Measurements from ENCODE around the gene SRD5A3. TPM values are rescaled to one million over a fixed set of nuclear protein-coding genes. Genes with fewer than 3 reads are reported as not detected.
A peak's percentile ranks its signal among the peaks of the same experiment; 100 is the strongest.

Gene SRD5A3
- total and polyA plus RNA-seq, 7 experiments from 2014 or later = 1.9 to 10.6 (median 5.0) TPM

DNA sequence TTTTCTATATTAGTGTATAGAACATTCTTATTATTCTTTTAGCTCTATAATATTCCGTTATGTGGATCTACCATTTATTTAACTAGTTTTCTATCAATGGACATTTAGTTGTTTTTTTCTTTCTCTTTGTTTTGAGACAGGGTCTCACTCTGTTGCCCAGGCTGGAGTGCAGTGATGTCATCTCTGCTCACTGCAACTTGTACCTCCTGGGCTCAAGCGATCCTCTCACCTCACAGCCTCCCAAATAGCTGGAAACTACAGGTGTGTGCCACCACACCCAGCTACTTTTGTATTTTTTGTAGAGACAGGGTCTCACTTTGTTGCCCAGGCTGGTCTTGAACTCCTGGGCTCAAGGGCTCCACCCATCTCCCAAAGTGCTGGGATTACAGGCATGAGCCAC is 60.5 kb downstream of the SRD5A3 start:
- no peaks in the 10 kb centered on the region for H3K27me3 Mint-ChIP-seq
- H3K36me3 ChIP-seq (ENCODE audit: control insufficient read depth in 2 of 3, insufficient read depth in 3 of 3, low read length in 3 of 3) = peaks cover under 1 to 6% (median 5%) of the 10 kb centered on the region in 3 experiments
- ChIA-PET POLR2A (no interaction called here), CTCF (interaction anchor here (0.7 to 1.3 kb wide), 2 partner anchors 11 to 79 kb away, joined by 3 read pairs; no protein-coding TSS in a partner anchor)
- intact Hi-C loops (cut with micrococcal nuclease) = no loop called here
- DNase-seq = no peak
- H3K27me3 ChIP-seq (ENCODE audit: control insufficient read depth in 2 of 2, insufficient read depth in 2 of 2, low read length in 2 of 2) = no peaks in the 10 kb centered on the region
- no peak overlapping the region for H3K27ac ChIP-seq (ENCODE audit: low read depth, low read length)
- no peak overlapping the region for H3K4me3 ChIP-seq (ENCODE audit: low read length)
- H3K4me1 Mint-ChIP-seq = peaks cover 33 to 53% (median 45%) of the 10 kb centered on the region in 7 donors
- no peak for ATAC-seq
- peaks cover 10 to 33% (median 18%) of the 10 kb centered on the region in 5 donors for H3K36me3 Mint-ChIP-seq
- peaks cover 0 to 4% of the 10 kb centered on the region in 2 donors for H3K4me1 ChIP-seq (ENCODE audit: control insufficient read depth in 2 of 2, insufficient read depth in 2 of 2, low read length in 2 of 2)
- no peaks in the 10 kb centered on the region for H3K9me3 ChIP-seq (ENCODE audit: control insufficient read depth in 2 of 3, low read length in 3 of 3)
- no peak overlapping the region for H3K27ac Mint-ChIP-seq
- H3K4me3 Mint-ChIP-seq = no peak overlapping the region
- H3K9me3 Mint-ChIP-seq = peaks cover 0 to 2% (median 0%) of the 10 kb centered on the region in 11 donors

DNA sequence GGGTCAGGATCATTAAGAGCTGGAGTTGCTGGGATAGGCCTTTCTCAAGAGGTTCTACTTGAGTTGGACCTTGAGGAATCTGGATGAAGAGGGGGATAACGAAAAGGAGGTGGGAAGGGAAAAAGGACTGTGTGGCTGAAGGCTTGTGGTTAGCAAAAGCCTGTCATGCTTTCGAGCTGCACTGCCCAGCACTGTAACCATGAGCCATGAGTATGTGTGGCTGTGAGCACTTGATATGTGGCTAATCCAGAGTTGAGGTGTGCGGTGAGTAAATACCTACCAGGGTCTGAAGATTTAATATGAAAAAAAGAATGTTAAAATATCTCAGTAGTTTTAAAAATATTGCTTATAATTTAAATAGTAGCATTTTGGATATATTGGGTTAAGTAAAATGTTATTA is 61.1 kb downstream of the SRD5A3 start:
- Histone ChIP-seq H3K27ac (ENCODE audit: low read depth, low read length) (no peak overlapping the region), H3K36me3 (ENCODE audit: control insufficient read depth in 2 of 3, insufficient read depth in 3 of 3, low read length in 3 of 3) (peaks cover 5 to 6% (median 5%) of the 10 kb centered on the region in 3 experiments), H3K4me1 (ENCODE audit: control insufficient read depth in 2 of 2, insufficient read depth in 2 of 2, low read length in 2 of 2) (peaks cover 0 to 4% of the 10 kb centered on the region in 2 donors), H3K9me3 (ENCODE audit: control insufficient read depth in 2 of 3, low read length in 3 of 3) (no peaks in the 10 kb centered on the region), H3K27me3 (ENCODE audit: control insufficient read depth in 2 of 2, insufficient read depth in 2 of 2, low read length in 2 of 2) (no peaks in the 10 kb centered on the region), H3K4me3 (ENCODE audit: low read length) (no peak overlapping the region)
- Mint-ChIP-seq H3K9me3 (peaks cover 0 to 2% (median 0%) of the 10 kb centered on the region in 11 donors), H3K27me3 (no peaks in the 10 kb centered on the region), H3K4me3 (no peak overlapping the region), H3K36me3 (peaks cover 10 to 38% (median 21%) of the 10 kb centered on the region in 5 donors), H3K27ac (peak overlapping the region in 1 of 9 donors; percentile 5), H3K4me1 (peaks cover 33 to 58% (median 45%) of the 10 kb centered on the region in 7 donors)
- ATAC-seq (no peak), DNase-seq (no peak)
- intact Hi-C loops (cut with micrococcal nuclease) = no loop called here
- ChIA-PET CTCF (interaction anchor here (0.7 kb wide), 1 partner anchor 78 kb away, joined by 3 read pairs; no protein-coding TSS in a partner anchor), POLR2A (no interaction called here)

DNA sequence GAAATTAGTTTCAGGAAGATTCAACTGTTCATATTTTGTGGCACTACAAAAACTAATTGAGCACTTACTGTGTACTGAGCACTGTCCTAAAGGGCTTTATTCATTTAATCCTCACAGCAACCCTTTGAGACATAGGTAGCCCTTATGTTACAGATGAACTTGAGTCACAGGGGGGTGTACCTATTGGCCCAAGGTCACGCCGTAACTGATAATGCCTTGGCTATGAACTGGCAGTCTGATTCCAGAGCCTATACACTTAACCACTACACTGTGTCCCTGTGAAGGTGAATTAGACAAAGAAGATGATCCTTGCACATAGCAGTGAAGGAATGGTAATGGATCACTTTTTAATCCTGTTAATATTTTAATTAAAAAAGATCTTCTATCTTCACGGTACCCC is 61.7 kb downstream of the SRD5A3 start:
- intact Hi-C loops (cut with micrococcal nuclease) = no loop called here
- Histone ChIP-seq H3K4me3 (ENCODE audit: low read length) (no peak overlapping the region), H3K27ac (ENCODE audit: low read depth, low read length) (no peak overlapping the region), H3K4me1 (ENCODE audit: control insufficient read depth in 2 of 2, insufficient read depth in 2 of 2, low read length in 2 of 2) (peaks cover 0 to 4% of the 10 kb centered on the region in 2 donors), H3K27me3 (ENCODE audit: control insufficient read depth in 2 of 2, insufficient read depth in 2 of 2, low read length in 2 of 2) (no peaks in the 10 kb centered on the region), H3K9me3 (ENCODE audit: control insufficient read depth in 2 of 3, low read length in 3 of 3) (no peaks in the 10 kb centered on the region), H3K36me3 (ENCODE audit: control insufficient read depth in 2 of 3, insufficient read depth in 3 of 3, low read length in 3 of 3) (peaks cover 5 to 6% (median 5%) of the 10 kb centered on the region in 3 experiments)
- Mint-ChIP-seq H3K9me3 (peaks cover 0 to 2% (median 0%) of the 10 kb centered on the region in 11 donors), H3K27ac (no peak overlapping the region), H3K36me3 (peaks cover 10 to 38% (median 21%) of the 10 kb centered on the region in 5 donors), H3K4me3 (no peak overlapping the region), H3K4me1 (peaks cover 33 to 58% (median 45%) of the 10 kb centered on the region in 7 donors), H3K27me3 (no peaks in the 10 kb centered on the region)
- POLR2A ChIA-PET = no interaction called here
- ATAC-seq (no peak), DNase-seq (no peak)
- CTCF ChIA-PET = interaction anchor here (1.5 to 2.2 kb wide), 2 partner anchors 8 to 12 kb away, joined by 3 to 5 read pairs; partner anchors contain the start of gene TMEM165

DNA sequence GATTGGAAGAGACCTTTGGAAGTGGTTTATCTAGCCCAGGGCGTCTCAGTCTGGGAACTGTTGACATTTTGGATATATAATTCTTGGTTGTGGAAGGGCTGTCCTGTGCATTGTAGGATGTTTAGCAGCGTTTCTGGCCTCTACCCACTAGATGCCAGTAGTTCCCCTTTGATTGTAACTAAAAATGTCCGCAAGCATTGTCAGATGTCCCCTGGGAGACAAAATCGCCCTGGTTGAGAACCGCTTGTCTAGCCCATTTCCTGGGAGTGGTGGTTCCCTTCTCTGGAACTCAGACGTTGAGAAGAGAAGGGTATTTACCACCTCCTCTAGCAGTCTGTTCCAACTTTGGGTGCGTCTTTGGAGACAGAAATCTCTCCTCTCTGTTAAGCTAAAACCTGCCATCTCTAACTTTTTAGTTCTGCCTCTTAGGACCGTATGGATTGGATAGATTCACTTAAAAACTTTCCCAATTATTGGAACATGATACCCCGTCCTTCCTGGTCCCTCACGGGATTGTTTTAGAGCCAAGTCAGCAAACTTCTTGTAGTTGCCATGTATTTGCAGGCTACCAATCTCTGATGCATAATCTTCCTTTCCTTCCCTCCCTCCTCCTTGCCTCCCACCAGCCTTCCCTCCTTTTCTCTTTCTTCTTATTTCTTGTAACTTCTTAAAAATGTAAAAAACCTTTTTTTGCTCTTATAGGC is 63.6 kb downstream of the SRD5A3 start:
- H3K4me1 ChIP-seq (ENCODE audit: control insufficient read depth in 2 of 2, insufficient read depth in 2 of 2, low read length in 2 of 2) = peaks cover 0 to 4% of the 10 kb centered on the region in 2 donors
- H3K27me3 ChIP-seq (ENCODE audit: control insufficient read depth in 2 of 2, insufficient read depth in 2 of 2, low read length in 2 of 2) = no peaks in the 10 kb centered on the region
- DNase-seq = peak in 3 of 9 donors; percentile 9 to 19 (median 14)
- peaks cover 5 to 6% (median 5%) of the 10 kb centered on the region in 3 experiments for H3K36me3 ChIP-seq (ENCODE audit: control insufficient read depth in 2 of 3, insufficient read depth in 3 of 3, low read length in 3 of 3)
- POLR2A ChIA-PET = interaction anchor here (0.6 kb wide), 1 partner anchor 26 kb away, joined by 4 read pairs; no protein-coding TSS in a partner anchor
- intact Hi-C loops (cut with micrococcal nuclease) = loop anchor here in 1 of 2 donors (1.0 kb wide), 1 partner anchor 145 kb away; no protein-coding TSS in a partner anchor
- ATAC-seq = peak; percentile 44
- CTCF ChIA-PET = interaction anchor here (0.6 to 2.2 kb wide), 2 partner anchors 10 to 49 kb away, joined by 3 to 5 read pairs; no protein-coding TSS in a partner anchor
- Mint-ChIP-seq H3K36me3 (peaks cover 10 to 27% (median 15%) of the 10 kb centered on the region in 5 donors), H3K9me3 (peaks cover 0 to 2% (median 0%) of the 10 kb centered on the region in 11 donors), H3K27ac (peak overlapping the region in 6 of 9 donors; percentile 10 to 68 (median 48)), H3K4me1 (peaks cover 29 to 50% (median 40%) of the 10 kb centered on the region in 7 donors), H3K4me3 (no peak overlapping the region), H3K27me3 (no peaks in the 10 kb centered on the region)
- H3K27ac ChIP-seq (ENCODE audit: low read depth, low read length) = no peak overlapping the region
- H3K4me3 ChIP-seq (ENCODE audit: low read length) = no peak overlapping the region
- no peaks in the 10 kb centered on the region for H3K9me3 ChIP-seq (ENCODE audit: control insufficient read depth in 2 of 3, low read length in 3 of 3)

DNA sequence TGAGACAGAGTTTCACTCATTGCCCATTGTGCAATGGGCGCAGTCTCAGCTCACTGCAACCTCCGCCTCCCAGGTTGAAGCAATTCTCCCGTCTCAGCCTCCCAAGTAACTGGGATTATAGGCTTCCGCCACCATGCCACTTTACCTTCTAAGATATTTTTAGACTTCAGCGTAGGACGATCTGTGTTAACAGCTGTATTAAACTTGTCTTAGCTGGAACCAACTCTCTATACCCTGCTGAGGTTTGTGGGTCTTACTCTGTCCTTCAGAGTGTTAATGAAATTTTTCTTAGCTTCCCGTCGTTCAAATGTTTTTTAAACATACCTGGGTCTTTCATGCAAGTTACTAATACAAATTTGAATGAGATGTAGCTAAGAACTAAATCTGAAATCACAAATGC is 64.4 kb downstream of the SRD5A3 start:
- Mint-ChIP-seq H3K27ac (peak overlapping the region in 2 of 9 donors; percentile 19 to 34), H3K4me3 (no peak overlapping the region), H3K36me3 (peaks cover 7 to 24% (median 10%) of the 10 kb centered on the region in 5 donors), H3K9me3 (peaks cover 0 to 2% (median 0%) of the 10 kb centered on the region in 11 donors), H3K4me1 (peaks cover 24 to 47% (median 36%) of the 10 kb centered on the region in 7 donors), H3K27me3 (no peaks in the 10 kb centered on the region)
- no peak for ATAC-seq
- no peak for DNase-seq
- H3K9me3 ChIP-seq (ENCODE audit: control insufficient read depth in 2 of 3, low read length in 3 of 3) = no peaks in the 10 kb centered on the region
- no peak overlapping the region for H3K4me3 ChIP-seq (ENCODE audit: low read length)
- intact Hi-C loops (cut with micrococcal nuclease) = no loop called here
- ChIA-PET CTCF (interaction anchor here (0.7 kb wide), 1 partner anchor 1583 kb away, joined by 4 read pairs; no protein-coding TSS in a partner anchor), POLR2A (interaction anchor here (0.6 kb wide), 1 partner anchor 25 kb away, joined by 4 read pairs; no protein-coding TSS in a partner anchor)
- peaks cover 4 to 6% (median 5%) of the 10 kb centered on the region in 3 experiments for H3K36me3 ChIP-seq (ENCODE audit: control insufficient read depth in 2 of 3, insufficient read depth in 3 of 3, low read length in 3 of 3)
- H3K27me3 ChIP-seq (ENCODE audit: control insufficient read depth in 2 of 2, insufficient read depth in 2 of 2, low read length in 2 of 2) = no peaks in the 10 kb centered on the region
- peaks cover 0 to 4% of the 10 kb centered on the region in 2 donors for H3K4me1 ChIP-seq (ENCODE audit: control insufficient read depth in 2 of 2, insufficient read depth in 2 of 2, low read length in 2 of 2)
- H3K27ac ChIP-seq (ENCODE audit: low read depth, low read length) = no peak overlapping the region

DNA sequence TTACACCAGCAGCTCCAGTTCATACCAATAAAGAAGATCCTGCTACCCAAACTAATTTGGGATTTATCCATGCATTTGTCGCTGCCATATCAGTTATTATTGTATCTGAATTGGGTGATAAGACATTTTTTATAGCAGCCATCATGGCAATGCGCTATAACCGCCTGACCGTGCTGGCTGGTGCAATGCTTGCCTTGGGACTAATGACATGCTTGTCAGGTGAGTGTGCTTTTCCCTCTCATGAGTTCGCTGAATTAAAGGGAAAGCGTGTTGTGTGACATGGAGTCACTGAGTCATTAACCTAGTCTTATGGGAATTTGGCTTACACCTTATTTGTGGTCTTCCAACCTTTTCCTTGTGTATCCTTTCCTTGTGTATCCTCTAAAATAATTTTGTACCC is 65.6 kb downstream of the SRD5A3 start:
- Histone ChIP-seq H3K9me3 (ENCODE audit: control insufficient read depth in 2 of 3, low read length in 3 of 3) (no peaks in the 10 kb centered on the region), H3K27me3 (ENCODE audit: control insufficient read depth in 2 of 2, insufficient read depth in 2 of 2, low read length in 2 of 2) (no peaks in the 10 kb centered on the region), H3K4me3 (ENCODE audit: low read length) (no peak overlapping the region), H3K27ac (ENCODE audit: low read depth, low read length) (no peak overlapping the region), H3K4me1 (ENCODE audit: control insufficient read depth in 2 of 2, insufficient read depth in 2 of 2, low read length in 2 of 2) (peaks cover 0 to 4% of the 10 kb centered on the region in 2 donors), H3K36me3 (ENCODE audit: control insufficient read depth in 2 of 3, insufficient read depth in 3 of 3, low read length in 3 of 3) (peaks cover 2 to 9% (median 5%) of the 10 kb centered on the region in 3 experiments)
- Mint-ChIP-seq H3K27ac (peak overlapping the region in 2 of 9 donors; percentile 28 to 32), H3K4me3 (no peak overlapping the region), H3K4me1 (peaks cover 16 to 40% (median 27%) of the 10 kb centered on the region in 7 donors), H3K9me3 (peaks cover 0 to 2% (median 0%) of the 10 kb centered on the region in 11 donors), H3K36me3 (peaks cover 1 to 21% (median 3%) of the 10 kb centered on the region in 5 donors), H3K27me3 (no peaks in the 10 kb centered on the region)
- intact Hi-C loops (cut with micrococcal nuclease) = loop anchor here in 1 of 2 donors (2.0 kb wide), 1 partner anchor 13 kb away; no protein-coding TSS in a partner anchor
- POLR2A ChIA-PET = interaction anchor here (0.6 kb wide), 1 partner anchor 20 kb away, joined by 3 read pairs; no protein-coding TSS in a partner anchor
- CTCF ChIA-PET = no interaction called here
- DNase-seq (no peak), ATAC-seq (no peak)
